ENCODE data around the gene ERBB4.
A peak's percentile ranks its signal among the peaks of the same experiment; 100 is the strongest.

ERBB4 gene

DNA sequence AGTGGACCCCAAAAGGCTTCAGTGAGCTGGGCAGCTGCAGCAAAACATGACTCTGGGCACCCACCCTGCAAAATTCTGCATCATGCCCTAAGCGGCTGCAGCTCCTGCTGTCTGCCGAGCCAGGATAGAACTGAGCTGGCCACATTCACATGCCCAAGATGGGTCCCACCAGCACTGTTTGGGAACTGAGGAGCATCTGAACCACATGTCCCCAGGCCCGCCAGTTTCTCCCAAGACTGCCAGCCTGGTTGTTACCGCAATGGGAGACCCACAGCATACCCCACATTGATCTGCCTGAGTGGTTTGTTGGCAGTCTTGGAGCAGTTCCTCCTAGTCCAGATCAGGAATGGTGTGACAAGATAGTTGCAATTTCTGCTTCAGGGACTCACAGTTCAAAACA, 1035.4 kb downstream of the ERBB4 start:
- no peak for DNase-seq

DNA sequence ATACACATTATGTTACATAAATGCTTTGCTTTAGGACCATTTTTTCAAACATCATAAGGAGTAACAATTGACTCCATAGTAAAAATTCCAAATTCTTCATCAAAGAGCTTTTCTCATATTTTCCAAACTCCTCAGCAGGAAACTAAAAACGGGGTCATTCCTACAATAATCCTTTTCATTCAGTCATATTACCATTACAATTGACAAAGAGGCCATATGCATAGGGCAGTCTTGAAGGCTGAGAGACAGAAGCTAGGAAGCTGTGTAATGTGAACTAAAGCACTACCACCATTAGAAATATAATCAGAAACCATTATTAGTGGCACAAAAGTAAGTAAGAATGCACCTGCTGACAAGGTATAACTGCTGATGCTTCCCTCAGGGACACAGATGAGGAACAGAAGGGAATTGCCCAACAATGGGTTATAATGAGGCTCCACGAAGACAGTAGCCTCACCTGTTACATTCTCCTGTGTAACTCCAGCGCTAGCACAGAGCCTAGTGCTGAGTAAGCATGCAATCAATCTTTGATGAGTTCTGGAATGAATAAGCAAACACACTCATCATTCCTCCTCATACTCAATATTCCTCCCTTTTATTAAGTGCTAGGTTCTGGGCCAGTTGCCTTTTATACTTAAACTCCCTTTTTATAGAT, 1039.9 kb downstream of the ERBB4 start:
- DNase-seq, result no peak

DNA sequence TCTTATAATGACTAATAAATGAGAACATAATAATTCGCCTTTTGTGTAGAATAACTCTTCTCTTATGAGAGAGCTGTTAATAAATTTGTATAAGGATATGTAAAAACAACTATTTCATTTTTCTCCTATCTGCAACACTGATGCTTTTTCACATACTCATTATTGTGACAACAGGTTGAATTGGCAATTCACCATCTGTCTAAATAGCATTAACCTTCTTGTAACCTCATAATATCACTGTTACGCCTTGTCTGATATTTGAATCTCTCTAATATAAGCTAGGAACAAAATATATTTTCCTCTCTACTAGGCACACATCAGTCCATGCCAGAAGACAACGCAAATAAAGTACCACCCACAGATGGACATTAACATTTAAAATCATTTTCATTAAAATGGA, 1043.3 kb downstream of the ERBB4 start:
- DNase-seq, result no peak

DNA sequence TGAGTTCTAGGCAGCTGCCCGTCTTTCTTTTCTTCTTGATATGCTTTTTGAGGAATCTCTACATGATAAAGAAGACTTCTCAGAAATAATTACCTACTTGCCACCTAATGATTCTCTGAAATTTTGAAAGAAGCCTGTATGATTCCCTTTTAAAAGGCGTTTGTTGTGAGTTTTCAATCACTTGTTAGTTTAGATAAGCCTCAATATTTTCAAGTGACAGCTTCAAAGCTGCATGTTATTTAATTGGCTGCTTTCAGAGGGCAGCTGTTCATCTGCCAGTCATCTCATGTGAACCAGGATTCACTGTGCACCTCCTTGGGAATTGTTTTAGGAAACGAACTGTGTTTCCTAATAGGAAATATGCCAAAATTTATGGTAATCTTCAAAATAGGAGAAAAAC, 1044.1 kb downstream of the ERBB4 start:
- DNase-seq, result no peak

DNA sequence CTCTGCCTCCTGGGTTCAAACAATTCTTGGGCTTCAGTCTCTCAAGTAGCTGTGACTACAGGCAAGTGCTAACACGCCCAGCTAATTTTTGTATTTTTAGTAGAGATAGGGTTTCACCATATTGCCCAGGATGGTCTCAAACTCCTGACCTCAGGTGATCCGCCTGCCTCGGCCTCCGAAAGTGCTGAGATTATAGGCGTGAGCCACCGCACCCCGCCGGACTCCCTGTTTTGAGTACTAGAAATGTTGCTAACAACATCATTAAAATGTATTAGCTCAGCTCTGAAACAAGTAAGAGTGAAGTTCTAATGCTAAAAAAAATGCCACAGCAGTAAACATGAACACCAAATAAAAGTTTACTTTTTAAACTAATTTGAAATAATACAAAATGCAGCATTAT, 1044.5 kb downstream of the ERBB4 start:
- no peak for DNase-seq

DNA sequence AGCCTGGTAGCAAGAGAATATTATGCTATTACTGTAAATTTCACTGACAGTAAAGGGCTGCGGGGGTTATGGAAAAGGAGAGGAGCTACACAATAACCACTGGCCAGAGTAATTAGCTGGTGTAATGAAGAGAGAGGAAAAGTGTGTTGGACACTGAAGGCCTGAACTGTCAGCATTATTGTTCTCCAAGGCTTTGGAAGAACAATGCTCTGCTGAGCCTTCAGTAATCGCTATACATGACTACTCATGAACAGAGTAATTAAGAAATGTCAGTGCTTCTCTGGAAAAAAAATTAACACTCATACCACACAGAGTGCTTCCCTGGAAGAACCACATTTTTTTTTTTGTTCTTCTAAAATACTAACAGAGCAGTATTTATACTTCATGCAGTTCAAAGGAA, 1050.9 kb downstream of the ERBB4 start:
- DNase-seq, result no peak

DNA sequence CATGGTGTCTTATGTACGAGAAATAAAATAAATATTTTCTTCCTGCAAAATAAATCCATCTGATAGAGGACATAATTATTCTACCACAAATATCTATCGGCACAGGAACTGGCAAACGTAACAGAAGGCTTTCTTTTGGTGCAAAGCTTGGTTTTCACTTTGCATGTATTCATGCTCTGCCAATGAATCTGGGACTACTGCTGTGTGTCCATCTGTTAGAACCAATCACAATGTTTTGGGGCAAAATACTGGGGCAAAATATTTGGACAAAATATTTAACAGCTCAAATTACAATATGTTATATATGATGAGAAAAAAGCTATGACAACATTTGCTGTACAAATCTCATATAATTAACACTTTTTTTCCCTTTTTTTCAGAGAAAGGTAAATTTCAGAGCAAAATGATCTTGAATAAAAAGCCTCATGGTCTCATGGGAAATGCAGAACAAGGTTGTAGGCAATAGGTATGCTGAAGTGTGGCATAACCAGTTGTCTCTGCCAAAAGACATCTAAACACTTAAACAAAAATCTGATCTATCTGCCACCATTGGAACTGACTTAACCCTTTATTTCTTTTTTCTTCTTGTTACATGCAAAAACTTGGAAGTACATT, 1059.0 kb downstream of the ERBB4 start:
- no peak for DNase-seq

DNA sequence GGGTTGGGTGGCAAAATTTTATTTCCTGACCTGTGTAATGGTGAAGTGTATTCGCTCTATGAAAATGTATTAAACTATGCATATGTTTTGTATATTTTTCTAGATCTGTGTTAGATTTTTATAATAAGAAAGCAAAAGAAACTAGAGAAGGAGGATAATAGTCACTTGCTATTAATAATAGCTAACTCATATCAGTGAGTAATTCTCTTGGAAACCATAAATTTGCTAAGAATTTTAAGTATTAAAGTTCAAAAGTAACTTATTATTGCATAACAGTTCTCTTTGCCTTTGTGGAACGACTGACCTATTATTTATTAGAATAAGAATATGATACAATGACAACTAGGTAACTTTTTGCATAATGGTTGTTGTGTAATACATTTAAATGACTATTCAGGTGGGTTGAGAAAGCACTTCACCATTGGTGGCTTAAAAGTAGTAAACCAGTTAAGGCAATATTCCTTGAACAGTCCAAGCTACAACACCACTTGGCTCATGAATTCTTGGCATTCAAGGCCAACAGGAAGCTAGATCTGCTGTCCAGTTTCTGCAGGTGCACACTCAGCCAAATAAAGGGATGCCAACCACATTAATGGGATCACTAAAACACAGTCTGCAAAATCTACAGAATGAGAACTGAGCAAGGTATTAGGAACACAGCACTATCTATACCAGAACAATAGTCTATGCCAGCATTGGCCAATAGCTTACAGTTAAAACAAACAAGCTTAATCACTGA, 1060.9 kb downstream of the ERBB4 start:
- DNase-seq, result no peak

DNA sequence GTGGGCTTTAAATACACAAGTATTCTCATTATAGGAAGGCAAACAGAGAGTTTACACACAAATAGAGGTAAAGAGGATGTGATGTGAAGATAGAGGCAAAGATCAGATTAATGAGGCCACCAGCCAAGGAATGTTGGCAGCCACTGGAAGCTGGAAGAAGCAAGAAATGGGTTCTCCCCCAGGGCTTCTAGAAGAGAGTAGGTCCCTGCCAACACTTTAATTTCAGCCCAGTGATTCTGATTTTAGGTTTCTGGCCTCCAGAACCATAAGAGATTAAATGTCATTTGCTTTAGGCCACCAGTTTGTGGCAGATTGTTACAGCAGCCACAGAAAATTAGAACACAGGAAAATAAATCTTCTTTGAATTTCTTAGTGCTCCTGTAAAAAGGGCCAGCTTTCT, 1065.5 kb downstream of the ERBB4 start:
- no peak for DNase-seq

DNA sequence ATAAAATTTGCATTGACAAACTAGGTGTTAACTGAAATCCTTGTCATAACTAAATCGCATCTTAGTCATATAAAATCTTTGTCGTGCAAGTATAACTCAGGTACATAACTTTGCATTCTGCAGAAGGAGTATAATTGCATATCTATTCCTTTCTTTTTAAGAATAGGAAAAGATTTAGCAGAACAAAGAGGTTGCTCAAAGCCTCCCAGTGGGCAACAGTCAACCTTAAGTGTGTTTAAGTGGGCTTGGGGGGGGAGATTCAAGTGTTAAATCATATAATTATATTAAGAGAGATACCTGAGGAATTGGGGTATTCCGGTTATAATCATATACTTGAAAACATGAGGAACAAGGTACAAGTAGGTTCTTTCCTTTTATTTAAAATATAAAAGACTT, 1068.9 kb downstream of the ERBB4 start:
- no peak for DNase-seq

DNA sequence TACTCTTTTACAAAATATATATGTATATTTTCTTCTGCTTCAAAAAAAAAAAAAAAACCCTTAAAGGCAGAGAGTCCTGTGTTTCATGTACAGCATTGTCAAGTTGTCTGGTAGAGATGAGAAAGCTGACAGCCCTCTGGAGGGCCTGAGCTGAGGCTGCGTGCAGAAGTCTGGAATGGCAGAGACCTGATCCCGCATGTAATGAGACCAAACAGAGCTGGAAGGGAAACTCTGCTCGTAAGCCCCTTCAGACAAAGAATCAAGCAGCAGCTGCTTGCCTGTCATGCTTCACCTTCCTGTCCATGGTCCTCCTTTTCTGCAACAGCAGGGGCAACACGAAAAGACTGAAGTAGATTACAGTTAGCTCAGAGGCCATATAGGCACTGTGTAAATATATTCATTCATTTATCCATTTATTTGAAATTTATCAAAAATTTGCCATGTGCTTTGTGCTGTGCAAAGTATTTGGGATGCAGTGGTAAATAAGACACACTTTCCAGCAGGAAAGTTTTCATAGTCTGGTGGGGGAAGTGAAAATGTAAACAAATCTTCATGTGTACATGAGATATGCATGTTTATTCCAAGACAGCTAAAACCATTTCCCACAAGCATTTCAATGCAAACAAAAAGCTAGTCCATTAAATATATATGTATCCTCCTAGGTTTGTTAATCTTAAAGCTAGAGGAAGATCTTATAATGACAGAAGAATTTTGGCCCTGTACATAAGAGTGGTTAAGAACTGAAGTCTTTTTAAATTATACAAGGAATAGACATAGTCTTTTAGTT, 1069.5 kb downstream of the ERBB4 start:
- DNase-seq, result no peak

DNA sequence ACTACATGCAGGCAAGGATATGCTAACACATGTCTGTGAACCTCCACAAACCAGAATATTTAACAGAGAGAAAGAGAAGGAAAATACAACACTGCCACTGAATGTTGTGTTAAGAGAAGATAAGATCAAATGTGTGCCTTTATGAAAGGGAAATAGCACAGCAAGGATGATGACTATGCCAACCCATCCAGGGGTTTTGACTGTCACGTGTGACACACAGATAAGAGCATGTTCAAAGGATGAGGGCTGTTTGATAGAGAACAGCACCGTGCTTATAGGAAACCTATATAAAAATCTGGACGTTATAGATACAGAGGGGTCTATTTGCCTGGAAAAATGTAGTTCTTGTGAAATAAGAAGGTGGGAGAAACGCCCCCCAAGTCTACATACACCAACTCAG, 1070.4 kb downstream of the ERBB4 start:
- DNase-seq, result no peak

DNA sequence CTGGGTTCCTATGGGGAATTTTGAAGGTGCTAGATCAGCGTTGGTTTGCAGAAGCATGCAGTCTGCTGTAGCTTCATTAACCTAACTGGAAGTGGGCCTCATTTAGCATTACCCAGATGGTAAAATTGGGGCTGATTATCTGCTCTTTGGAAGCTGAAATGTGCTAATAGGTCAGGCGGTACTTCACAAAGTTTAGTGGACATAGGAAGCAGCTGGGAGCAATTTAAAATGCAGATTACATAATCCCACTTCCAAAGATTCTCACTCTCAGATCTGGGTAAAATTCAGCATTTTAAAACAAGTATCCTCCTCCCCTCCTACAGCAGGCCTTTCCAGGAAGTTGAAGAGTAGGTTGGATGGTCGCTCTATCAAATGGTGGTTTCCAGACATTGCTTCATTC, 1075.2 kb downstream of the ERBB4 start:
- no peak for DNase-seq

DNA sequence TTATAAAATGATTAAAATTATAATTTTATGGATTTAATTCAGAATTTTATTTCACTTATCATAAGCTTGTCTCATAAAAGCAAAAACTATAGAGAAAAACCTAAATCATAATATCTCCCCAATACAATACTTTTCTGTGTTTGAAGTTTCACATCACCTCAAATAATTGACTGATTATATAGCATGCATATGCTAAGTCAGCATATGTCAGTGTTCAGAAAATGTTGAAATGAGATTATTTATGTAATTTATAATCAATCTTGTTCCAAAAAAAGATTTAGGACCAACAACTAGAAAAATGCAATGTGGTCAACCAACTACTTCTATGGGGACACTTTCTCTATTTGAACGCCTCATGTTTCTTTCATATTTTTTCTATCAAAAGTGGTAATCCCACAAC, 1079.6 kb downstream of the ERBB4 start:
- DNase-seq, result no peak

DNA sequence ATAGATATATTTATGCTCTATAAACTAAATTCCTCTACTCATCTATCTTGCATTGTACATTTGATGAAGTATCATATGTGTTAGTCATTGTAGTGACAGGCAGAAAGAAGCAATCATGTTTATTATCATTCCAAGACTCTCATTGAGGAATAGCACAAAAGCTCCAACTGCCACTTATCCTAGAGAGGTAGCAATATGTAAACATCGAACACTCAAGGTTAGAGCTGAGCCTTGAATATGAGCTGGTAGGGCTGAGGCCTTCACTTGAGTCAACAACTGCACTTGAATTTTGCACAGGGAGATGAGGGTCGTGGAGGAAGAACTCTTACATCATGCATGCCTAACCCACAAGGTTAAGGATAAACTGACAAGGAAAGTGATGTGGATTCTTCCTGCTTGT, 1081.3 kb downstream of the ERBB4 start:
- no peak for DNase-seq

DNA sequence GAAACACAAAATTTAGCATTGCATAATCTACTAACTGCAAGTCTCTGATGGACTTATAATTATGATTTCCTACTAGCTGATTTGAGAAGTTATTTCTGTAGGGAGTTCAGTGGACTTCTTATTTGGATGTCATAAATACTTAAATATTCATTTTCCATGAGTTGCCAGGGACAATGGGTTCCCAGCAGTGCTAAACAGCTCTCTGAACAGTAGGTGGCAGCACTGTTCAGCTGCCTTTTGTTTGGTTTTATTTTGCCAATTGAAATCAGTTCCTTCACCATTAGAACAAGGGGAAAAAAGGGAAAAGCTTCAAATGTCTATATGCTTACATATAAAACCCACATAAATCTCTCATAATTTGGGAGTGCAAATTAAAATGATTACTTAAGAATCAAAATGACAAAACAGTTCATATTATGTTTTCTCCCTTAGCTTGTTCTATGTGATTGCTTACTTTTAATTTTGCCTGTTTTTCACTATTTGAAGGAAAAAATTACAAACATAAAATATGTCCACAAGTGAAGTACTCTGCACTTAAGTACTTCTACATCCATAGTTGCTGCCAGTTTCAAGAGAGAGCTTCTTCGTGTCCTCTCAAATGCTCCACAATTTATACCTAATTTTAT, 1083.3 kb downstream of the ERBB4 start:
- DNase-seq, result peak; percentile 43

DNA sequence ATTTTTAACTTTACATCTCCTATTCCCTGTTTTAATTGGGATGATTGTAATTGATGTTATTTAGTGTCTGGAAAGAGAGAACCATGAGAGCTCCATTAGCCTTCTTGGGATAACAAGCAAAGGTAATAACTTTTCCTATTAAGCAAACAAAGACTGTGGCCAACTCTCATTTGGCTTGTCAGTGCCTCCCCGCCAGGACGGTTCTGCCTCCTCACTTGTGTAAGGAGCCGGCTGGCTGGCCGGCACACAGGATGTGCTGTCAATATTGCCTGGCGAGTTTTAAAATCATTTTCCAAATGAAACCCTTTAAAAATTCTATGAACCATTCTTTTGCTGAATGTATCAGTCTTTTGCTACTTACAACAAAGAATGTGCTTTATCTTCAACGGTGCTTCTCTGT, 1083.9 kb downstream of the ERBB4 start:
- DNase-seq, result peak; percentile 41

DNA sequence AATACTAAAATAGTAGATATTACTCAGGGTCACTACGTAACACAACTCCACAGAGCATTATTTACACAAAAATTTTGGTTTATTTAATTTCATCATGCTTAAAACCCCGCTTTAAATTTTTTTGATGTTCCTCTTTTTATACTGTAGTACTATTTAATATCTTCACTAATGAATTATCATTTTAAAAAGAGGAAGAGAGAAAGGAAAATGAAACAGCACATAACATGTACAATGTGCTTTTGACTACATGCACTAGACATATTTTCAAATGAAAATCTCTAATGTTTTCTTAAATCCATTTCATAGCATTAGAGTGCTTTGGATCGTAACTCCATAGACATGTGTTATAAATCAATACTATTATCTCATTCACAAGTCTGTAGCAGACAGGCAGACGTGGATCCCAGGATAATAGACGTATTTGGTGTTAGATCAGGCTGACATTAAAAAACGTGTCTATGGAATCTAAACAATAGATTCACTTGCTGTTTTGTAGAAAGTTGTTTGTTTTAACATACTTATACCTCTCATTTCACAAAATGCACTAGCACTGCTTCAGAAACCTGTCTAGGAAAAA, 1085.2 kb downstream of the ERBB4 start:
- DNase-seq, result no peak

DNA sequence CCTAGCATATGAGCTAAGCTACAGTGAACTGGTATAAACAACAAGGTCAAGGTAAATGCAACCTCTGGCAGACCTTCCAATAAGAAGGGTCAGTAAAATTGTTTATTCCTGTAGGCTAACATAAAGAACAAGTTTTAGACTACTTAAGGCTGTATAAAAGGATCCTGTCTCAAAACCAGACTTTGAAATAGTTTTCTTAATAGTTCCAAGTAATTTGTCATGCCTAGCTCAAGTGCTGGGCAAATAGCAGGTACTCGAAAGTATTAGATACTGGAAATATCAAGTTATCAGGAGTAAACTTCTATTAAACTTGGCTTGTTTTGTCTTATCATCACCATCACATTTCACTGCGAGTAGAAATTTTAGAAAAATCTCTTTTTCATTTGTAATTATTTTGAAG, 1087.0 kb downstream of the ERBB4 start:
- no peak for DNase-seq

DNA sequence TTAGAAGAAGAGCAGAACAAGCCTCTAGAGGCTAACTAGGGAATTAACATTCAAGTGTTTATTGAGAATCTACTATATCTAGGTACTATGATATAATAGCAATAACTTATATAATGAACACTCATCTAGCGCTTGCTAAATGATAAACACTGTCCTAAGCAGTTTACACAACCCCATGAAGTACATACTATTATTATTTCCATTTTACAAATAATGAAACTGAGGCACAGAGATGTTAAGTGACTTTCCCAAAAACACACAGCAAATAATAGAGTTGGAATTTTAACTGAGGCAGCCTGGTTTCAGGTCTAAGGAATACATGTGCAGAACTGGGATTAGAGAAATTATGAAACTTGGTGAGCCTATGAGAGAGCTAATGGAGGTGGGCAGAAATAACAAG, 1088.8 kb downstream of the ERBB4 start:
- DNase-seq, result no peak

DNA sequence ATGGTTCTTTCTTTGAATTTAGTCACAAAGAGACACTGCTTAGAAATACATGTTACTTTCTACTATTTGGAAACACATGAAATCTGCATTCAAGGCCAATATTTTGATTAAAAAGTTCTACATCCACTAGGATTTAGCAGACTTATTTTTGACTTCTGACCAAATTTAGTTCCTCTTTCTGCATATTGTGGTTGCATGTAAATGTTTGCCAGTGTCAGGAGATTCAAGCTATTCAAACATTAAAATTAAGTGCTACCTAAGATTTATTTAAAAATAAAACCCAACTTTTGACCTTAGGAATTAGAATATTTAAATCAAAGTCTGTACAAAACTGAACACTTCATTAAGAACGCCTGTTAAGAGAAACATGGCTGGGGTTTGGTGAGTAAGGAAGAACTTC, 1091.1 kb downstream of the ERBB4 start:
- no peak for DNase-seq

DNA sequence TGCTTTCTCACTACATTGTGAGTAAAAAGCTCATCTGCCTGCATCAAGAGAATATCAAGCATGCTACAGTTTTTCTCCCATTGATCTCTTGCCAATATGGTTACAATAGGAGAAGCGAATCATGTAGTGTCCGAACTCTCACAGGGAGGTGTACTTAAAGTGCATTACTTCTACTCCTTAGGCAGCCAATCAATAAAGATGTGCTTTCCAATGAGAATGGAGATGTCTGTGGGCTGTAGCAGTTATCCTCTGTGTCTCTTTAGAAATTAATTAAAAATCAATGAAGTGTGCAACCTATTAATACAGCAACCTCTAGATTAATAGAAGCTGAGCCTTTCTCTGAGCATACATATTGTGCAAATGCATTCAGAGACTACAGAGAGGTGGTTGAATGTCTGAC, 1098.5 kb downstream of the ERBB4 start:
- no peak for DNase-seq

DNA sequence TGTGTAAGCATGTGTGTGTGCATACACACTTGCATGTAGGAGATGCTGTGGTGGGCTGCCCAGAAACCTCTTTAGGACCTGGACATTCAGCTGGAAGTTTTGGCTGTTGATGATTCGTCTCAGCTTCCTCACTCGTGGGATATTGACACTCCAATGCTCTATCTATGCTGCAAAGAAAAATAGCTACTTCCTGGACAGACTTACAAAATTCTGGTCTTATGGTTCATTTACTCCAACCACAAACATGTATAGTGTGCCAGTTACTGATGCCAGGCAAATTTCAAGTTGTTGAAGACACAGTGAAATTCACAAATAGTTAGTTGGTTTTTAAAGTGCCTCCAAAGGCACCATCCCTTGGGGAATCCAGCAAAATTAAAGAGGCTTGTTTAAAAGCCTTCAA, 1099.6 kb downstream of the ERBB4 start:
- DNase-seq, result no peak

All from NCI-H1417 treated with DMSO at 0.1 percent for 48 hours (cell line).